ENCODE results near the gene PPP1R17.

PPP1R17 gene

DNA sequence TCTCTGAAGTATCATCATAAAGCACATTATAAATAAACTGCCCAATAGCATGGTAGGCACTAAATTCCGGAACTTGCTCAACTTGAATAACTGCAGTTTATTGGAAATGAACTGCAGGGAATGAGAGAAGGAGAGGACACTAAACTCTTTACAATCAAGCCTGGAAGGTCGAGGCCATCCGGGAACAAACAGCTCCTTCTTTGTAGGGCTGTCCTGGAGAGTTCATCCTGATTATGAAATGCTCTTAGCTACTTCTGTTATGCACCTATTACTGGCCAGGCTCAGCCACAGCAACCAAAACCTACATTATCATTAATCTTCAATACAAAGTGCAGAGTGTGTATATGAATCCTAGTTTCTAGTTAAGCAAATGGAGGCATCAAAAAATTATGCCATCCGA lies 64.7 kb downstream of the PPP1R17 start:
- in situ Hi-C loops (cut with MboI; ENCODE audit: low sequenced_read_pairs, unreplicated experiment) = no loop called here
- DNase-seq (ENCODE audit: low spot score) = no peak
- TF ChIP-seq, protein P1, sequence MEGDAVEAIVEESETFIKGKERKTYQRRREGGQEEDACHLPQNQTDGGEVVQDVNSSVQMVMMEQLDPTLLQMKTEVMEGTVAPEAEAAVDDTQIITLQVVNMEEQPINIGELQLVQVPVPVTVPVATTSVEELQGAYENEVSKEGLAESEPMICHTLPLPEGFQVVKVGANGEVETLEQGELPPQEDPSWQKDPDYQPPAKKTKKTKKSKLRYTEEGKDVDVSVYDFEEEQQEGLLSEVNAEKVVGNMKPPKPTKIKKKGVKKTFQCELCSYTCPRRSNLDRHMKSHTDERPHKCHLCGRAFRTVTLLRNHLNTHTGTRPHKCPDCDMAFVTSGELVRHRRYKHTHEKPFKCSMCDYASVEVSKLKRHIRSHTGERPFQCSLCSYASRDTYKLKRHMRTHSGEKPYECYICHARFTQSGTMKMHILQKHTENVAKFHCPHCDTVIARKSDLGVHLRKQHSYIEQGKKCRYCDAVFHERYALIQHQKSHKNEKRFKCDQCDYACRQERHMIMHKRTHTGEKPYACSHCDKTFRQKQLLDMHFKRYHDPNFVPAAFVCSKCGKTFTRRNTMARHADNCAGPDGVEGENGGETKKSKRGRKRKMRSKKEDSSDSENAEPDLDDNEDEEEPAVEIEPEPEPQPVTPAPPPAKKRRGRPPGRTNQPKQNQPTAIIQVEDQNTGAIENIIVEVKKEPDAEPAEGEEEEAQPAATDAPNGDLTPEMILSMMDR (IDR thresholded peaks at IDR 0.05; ENCODE audit: borderline replicate concordance, control extremely low read depth, extremely low read depth, insufficient read depth, missing control alignments) = no peak

Measured in GM13976 (cell line).